ENCODE results near the gene KIF12.

Gene KIF12

DNA sequence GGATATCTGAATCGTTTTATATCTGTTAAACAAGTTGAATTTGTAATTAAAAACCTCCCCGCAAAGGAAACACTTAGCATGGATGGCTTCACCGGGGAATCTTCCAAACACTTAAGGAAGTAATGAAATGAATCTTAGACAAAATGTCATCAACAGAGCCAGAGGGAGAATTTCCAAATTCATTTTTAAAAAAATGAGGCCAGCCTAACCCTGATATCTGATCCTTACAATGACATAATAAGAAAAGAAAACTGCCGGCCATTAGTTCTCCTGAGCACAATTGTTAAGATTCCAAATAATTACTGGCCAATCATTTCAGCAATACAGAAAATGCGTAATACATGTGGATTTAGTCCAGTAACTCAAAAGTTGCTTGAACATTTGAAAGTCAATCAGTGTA is 6.1 kb upstream of the KIF12 start:
- no peak for DNase-seq (ENCODE audit: low spot score)

GRCh38 chr9:114102484-114102883 is 3.4 kb upstream of the KIF12 start:
- no peak for DNase-seq (ENCODE audit: low spot score)

DNA sequence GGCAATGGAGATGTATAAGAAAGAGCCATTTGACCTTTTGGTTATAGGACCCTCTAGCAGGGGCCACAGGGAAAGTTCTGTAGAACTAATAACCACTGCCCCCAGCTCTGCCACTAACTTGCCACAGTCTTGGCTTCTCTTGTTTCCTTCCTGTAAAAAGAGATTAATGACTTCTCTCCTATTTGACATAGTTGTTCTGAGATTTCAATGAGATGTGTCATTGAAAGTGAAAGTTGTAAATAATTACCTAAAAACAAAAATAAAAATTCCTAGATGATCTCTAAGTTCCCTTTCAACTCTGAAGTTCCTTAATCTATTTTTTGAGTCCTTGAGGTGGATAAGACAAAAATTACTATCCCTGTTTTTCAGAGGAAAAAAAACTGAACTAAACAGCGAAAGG is 1.4 kb upstream of the KIF12 start:
- no peak for DNase-seq (ENCODE audit: low spot score)

- no peak for DNase-seq (ENCODE audit: low spot score)
These were observed 678 bp upstream of the KIF12 start for GRCh38 chr9:114099669-114100270.

DNA sequence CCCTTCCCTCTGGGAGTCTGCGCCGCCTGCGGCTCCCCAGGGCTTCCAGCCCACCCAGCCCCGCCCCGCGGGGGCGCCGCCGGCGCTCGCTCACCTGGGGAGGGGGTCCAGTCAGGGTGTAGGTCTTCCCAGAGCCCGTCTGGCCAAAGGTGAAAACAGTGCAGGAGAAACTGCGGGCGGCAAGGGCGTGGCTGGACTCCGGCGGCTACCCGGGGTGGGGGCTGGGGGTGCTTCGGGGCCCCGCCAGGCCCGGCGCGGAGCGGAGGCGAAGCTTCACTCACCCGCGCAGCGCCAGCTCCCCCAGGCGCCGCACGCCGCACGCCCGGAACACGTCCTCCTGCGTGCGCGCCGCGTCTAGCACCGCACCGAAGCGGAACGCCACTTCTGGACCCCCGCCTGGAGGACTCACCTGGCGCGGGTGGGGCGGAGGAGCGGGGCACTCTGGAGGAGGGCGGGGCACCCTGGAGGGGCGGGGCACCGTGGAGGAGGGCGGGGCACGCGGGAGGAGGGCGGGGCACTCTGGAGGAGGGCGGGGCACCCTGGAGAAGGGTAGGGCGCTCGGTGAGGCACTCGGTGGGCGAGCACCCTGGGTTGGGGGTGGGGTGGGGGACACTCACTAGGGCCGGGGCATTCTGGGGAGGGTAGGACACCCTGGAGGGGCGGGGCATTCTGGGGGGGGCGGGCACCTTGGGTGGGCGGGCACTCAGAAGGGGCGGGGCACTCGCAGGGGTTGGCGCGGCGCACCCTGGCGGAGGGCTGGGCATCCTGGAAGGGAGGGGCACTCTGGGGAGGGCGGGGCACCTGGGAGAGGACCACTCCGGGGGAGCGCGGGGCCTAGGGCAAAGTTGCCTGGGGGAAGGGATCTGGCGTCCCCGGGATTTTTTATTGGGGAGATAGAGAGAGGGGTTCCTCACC is 814 bp downstream of the KIF12 start:
- DNase-seq (ENCODE audit: low spot score), result peak; percentile 78

DNA sequence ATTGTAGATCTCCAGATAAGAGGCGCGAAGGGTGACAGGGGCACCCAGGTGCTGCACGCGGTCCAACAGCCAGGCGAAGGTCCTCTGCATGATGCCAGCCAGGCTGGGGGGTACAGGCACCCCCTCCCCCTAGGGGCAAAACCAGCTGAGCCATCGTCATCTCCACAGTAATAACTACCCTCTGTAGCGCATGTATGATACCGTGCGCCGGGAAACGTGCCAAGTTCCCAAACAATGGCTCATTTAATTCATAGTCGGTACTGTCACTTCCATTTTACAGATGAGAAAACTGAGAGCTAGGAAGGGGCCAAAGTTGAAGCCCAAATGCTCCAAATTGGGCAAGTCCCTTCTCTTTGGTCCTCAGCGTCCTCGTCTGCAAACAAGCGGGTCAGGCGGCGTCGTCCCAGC is 1.5 kb downstream of the KIF12 start:
- no peak for DNase-seq (ENCODE audit: low spot score)

DNA sequence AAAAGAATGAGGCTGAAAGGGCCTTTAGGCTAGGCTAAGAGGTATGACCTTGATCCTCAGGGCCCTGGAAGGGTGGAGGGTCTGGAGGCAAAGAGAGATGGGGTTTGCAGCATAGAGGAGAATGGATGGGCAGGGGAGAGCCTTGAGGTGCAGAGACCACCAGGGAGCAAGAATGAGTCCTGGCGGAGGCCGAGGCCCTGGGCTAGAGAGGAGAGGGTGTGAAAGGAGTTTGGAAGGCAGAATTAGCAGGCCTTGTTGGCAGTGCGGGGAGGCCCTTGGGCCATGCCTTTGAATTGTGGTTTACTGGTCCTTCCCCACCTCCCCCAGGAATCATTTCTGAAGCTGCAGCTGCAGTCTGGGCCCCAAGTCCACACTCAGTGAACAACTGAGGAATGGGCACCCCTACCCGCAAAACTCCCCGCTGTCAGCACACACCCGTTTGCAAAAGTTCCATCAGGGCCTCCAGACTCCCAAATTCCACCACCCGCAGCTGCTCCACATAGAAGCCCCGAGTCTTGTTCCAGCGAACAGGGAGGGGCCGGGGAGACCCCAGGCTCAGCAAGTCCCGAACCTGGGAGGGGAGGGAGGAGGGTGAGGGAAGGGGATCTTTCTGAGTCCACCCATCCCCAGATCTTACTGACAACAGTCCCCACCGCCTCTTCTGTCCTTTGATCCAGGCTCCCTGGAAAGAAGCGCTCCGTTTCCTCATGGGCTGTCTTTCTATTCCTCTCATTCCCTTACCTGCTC is 2.1 kb downstream of the KIF12 start:
- DNase-seq (ENCODE audit: low spot score), result no peak

DNA sequence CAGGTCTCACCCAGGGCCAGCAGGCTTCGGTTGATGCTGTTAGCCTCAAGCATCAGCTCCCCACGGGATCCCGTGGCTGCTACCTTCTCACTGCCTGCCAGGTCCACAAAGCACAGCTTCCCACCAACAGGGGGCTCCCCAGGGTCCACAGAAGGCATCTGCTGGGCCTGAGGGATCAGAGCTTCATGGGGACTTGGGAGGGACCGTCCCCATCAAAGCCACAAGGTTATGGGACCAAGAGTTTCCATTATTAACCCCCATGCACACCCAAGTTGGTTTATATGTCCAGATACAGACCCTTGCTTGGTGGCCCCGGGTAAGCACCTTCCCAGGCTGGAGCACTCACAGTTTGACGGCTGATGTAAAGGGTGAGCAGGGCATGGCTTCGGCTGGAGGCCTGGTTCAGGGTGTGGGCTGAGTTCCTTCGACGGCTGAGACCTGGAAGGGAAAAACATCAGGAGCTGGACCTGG is 3.0 kb downstream of the KIF12 start:
- DNase-seq (ENCODE audit: low spot score), result peak; percentile 53

GRCh38 chr9:114094971-114095370 is 4.1 kb downstream of the KIF12 start:
- DNase-seq (ENCODE audit: low spot score), result no peak

- no peak for DNase-seq (ENCODE audit: low spot score)
These were observed 5.2 kb downstream of the KIF12 start for GRCh38 chr9:114093761-114094505.

GRCh38 chr9:114093031-114093471 is 6.0 kb downstream of the KIF12 start:
- DNase-seq (ENCODE audit: low spot score), result no peak

DNA sequence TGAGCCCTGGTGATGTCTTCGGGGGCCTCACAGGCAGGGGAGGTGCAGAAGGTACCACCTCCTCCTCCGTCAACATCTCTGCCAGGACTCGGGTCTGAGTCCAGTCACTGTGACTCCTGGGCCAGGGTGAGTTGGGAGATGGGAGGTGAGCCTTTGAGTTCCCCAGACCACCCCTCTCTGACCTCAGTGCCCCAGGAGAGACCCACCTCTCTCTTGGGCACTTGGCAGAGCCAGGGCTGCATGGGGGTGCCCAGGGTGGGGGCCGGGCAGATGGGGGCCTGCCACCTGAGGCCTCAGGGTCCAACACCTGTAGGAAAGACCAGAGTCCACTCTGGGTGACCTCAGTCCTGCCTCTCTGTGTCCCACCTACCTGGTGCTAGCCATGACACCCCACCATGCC is 6.8 kb downstream of the KIF12 start:
- DNase-seq (ENCODE audit: low spot score), result no peak

GRCh38 chr9:114091711-114092110 is 7.4 kb downstream of the KIF12 start:
- DNase-seq (ENCODE audit: low spot score), result no peak

DNA sequence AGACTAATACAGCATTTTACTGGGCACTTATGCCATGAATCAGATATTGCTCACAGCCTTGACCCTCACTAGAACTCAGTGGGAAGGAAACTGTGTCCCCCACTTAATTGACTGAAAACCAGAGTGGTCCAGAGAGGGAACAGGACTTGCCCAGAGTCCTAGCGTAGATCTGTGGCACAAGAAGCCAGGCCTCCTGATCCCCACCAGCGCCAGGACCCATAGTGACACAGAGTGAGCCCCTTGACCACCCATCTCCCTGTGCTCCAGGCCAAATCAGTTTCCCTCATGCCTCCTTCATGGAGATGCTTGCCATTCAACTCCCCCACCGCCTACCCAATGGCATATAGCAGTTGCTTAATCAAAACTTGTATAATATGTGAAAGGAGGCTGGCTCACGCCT is 8.3 kb downstream of the KIF12 start:
- no peak for DNase-seq (ENCODE audit: low spot score)

DNA sequence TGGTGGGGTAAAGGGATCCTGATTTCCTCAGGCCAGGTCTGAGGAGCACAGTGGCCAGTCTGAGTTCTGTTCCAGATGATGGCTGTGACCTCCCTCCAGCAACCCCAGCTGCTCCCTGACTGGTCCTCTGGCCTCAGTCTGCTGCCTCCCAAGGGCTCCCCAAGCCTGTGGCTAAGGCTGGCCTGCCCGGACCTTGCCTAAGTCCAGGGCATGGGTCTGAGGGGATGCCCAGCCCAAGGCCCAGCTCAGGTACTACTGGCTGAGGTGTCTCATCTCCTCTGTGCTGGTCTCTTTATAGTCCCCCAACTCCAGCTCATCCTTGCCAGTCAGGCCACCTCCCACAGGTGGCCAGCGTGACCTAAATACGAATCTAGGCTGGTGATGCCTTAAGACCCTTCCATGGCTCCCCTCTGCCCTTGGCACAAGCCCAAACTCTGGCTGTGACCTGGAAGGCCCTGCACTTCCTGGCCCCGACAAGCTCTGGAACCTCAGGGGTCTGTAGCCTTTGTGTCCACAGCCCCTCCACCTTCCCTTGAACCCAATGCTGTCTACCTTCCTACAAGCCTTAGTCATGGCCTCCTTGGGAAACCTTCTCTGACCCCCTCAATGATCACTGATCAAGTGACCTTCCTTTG is 9.8 kb downstream of the KIF12 start:
- DNase-seq (ENCODE audit: low spot score), result no peak

DNA sequence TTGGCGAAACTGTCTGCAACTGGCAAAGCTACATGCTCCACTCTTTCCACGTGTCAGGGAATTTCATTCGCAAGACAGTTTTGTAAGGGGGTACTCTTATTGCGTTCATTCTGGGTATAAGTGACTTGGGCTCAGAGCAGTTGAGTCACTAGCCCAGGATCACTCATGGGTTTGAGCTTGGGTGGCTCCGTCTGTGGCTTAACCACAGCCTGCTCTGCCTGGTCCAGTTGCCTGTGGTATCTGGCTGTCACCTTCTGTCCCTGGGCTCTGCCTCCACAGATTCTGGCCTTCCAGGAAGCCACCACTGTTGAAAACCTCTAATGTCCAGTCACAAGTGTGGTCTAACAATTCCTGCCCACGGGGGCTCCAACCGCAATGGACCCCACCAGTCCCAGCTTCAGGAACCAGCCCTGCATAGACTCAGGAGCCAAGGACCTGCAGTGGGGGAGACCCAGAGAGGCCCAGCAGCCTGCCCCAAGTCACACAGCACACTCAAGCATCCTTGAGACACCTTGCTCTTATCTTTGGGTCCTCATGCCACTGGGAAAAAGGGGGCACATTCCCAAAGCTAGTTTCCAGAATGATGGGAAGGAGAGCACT is 10.4 kb downstream of the KIF12 start:
- no peak for DNase-seq (ENCODE audit: low spot score)

- DNase-seq (ENCODE audit: low spot score), result no peak
These were observed 11.4 kb downstream of the KIF12 start for GRCh38 chr9:114087721-114088120.

DNA sequence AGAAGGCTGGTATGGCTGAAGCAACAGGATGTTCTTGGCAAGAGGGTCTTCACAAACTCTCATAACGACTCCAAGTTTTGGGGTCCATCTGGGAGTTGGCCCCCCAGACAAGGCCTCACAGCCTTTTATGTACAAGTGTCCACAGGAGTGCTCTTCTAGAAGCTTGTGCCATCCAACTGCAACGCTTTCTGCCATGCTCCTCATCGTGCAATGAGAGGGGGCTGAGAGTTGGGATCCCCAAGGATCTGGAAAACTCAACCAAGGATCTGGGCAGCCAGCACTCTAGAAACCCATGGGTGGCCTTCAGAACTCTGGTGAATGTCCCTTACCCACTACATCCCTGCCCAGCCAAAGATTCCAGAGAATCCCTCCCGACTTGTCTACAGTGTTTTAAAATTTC is 12.5 kb downstream of the KIF12 start:
- no peak for DNase-seq (ENCODE audit: low spot score)

- no peak for DNase-seq (ENCODE audit: low spot score)
These were observed 13.1 kb downstream of the KIF12 start for GRCh38 chr9:114086009-114086408.

DNA sequence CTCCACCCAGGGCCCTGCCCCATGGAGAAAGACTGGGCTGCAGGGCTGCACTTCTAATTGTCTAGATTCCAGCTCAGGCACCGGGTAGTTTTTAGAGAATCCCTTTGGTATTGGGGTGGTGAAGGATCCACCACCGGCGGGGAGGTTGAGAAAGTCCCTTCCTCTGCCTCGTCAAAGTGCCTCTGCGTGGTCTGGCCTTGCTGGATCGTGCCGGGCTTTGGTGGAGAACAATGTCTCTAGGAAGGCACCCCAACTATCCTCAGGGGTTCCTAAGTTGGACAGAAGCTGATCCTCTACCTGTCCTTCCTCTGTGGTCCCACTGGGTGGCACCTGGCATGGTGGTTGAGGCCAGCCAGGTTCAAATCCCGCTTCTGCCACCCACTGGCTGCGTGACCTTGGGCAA is 13.7 kb downstream of the KIF12 start:
- no peak for DNase-seq (ENCODE audit: low spot score)

All from HuH-7.5 (cell line).